HG03439 (cell line): ENCODE results near the gene GSTA2.
"Not testable (repeated sequence)": the region's sequence is repeated elsewhere in the genome, so short reads cannot be mapped to it uniquely, and the experiment has no call there.

ENCODE experiments used
- ATAC-seq: cut with Tn5 transposase; IDR thresholded peaks from one replicate; pipeline ENCODE4 v1.9.1; 2021; ENCODE audit warnings: mild to moderate bottlenecking, moderate library complexity; ENCODE audit not compliant: unreplicated experiment

Gene GSTA2

DNA sequence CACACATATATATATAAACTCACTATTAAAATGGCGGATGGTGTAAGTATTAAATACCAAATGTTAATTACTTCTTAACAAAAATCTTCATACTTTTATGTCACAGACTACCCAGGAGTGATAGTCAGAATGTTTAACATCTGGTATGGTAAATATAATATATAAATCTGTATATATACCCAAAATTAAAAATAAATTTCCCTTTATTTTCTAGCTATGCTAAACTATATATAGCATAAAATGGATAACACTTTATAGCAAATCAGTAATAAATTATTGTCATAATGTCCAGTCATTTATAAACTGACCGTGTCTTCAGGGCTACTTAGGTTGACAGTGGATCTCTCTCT, 37.1 kb downstream of the GSTA2 start:
- no peak for ATAC-seq

DNA sequence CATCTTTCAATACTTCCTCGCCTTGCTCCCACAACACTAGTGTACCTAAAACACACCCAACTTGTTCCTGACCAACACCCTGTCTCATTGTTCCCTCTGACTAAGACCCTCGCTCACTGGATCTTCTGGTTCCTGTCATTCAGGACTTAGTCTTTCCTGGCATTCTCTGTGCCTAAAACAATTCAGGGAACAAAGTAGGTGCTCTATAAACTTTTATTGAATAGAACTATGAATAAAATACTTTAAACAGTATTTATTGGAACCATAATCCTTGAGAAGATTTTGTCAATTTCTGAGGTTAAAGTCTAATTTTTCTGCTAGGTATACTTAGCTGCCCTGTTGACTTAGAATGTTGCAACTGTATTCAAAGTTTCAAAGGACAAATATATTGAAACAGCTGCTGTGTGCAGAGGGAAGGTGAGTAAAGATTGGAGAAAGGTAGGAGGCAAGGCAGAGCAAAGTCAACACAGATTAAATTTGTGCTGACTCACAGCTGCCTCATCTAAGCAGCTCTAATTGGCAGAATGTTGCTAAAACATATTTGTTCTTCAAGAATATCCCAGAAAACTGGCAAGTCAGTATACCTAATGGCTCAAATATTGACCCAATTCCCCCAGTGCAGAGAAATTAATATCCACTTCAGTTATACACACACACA, 37.6 kb downstream of the GSTA2 start:
- ATAC-seq = no peak

DNA sequence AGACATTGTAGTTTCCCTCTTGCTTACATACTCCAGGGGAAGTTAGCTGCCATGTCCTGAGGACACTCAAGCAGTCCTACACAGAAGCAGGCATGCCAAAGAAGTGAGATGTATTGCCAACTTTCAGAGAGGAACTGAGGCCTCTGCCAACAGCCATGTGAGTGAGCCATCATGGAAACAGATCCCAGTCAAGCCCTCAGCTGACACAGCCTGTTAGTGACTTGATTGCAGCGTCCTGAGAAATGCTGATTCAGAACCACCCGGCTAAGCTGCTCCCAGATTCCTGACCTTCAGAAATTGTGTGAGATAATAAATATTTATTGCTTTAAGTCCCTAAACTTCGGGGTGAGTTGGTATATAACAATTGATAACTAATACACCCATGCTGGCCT, 38.1 kb downstream of the GSTA2 start:
- ATAC-seq = no peak

DNA sequence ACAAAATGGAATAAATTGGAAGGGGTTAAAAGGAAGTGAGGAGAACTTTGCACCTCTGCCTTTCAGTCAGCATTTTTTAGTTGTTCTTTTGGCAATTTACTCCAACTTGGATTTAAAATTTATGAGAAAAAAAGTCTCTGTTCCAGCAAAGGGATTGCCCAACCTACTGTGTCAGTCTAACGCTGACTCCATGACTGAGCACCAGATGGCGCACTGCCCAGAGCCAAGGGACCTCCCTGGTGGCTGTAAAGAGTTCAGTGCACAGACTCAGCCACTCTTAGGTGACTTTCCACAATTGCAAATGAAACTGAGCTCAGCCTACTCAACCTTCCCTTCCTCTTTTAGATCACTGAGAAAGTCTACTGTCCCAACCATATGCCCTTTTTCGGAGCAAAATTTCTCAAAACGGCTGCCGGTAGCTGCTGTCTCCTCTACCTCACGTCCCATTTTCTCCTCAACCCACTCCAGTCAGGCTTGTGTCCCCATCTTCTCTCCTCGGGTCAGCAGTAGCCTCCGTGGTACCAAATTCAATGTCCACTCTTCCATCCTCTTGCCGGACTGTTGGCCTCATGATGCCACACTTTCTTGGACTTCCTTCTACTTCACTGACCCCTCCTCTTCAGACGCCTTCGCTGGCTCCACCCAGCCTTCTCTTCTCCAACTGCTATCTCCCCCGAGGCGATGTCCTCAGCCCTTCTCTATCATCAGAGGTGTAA, 38.7 kb downstream of the GSTA2 start:
- ATAC-seq = peak; percentile 100

DNA sequence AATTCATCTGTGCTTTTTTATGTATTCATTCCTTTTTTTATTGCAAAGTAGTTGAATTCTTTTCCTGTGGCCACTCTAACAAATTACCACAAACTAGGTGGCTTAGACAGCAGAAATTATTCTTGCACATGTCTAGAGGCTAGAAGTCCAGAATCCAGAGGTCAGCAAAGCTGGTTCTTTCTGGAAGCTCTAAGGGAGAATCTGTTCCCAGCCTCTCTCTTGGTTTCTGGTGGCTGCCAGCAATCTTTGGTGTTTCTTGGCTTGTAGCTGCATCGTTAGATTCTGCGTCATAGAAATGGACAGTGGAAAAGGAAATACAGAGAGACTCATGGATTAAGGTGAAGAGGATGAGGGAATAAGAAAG, 39.3 kb downstream of the GSTA2 start:
- ATAC-seq = no peak

DNA sequence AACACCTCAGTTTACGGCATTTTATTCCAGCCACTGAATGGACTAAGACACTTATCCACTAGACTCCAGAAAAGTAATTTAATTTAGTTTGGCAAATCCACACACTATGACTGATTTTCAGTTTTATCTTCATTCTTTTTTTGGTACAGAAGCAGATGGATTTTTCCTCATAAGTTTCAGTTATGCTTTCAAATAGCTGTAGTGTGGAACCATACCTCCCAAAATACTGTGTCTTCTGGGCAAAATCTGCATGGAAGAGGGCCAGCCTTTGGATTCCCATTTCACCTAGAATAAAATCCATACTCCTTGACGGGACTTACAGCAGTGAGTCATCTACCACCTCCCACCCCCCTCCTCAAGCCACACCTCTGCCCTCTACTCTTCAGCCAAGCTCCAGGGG, 43.0 kb downstream of the GSTA2 start:
- ATAC-seq = no peak

DNA sequence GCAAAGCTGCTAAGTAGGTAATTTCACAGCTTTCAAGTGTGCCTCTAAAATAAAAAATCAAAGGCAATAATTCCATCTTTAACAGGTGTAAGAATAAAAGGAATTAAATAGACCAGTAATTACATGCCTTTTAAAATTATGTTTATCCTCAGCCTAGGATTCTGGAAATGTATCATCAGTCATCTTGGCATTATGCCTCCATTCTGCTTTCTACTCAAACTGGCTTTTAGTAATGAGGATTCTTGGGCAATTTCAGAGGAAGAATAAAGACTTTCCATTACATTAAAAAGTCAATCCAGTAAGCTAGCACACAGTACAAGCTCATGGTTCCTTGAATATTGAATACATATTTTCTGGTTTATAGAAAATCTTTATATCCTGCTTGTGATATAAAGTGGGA, 44.7 kb downstream of the GSTA2 start:
- ATAC-seq = no peak

DNA sequence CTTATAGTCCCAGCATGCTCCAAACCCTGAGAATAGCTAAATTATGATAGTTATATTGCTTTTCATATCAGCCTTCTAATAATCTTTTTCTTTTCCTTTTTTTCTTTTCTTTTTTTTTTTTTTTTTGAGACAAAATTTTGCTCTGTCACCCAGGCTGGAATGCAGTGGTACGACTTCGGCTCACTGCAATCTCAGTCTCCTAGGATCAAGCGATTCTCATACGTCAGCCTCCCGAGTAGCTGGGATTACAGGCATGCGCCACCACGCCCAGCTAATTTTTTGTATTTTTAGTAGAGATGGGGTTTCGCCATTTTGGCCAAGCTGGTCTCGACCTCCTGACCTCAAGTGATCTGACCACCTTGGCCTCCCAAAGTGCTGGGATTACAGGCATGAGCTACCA, 48.5 kb downstream of the GSTA2 start:
- ATAC-seq = not testable (repeated sequence)

DNA sequence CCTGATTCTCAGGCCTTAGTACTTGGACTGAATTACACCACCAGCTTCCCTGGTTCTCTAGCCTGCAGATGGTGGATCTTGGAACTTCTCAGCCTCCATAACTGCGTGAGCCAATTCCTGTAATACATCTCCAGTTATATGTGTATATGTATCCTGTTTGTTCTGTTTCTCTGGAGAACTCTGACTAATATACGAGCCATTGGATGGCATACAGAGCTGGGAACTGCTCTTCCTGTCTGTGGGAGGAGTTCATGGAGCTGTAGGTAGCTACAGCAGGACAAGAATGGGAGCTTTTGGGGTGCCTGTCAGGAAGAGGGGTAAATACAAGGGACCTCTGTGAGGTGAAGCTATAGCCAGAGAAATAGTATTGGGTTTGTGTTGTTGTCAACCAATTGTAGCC, 51.1 kb downstream of the GSTA2 start:
- ATAC-seq = no peak

DNA sequence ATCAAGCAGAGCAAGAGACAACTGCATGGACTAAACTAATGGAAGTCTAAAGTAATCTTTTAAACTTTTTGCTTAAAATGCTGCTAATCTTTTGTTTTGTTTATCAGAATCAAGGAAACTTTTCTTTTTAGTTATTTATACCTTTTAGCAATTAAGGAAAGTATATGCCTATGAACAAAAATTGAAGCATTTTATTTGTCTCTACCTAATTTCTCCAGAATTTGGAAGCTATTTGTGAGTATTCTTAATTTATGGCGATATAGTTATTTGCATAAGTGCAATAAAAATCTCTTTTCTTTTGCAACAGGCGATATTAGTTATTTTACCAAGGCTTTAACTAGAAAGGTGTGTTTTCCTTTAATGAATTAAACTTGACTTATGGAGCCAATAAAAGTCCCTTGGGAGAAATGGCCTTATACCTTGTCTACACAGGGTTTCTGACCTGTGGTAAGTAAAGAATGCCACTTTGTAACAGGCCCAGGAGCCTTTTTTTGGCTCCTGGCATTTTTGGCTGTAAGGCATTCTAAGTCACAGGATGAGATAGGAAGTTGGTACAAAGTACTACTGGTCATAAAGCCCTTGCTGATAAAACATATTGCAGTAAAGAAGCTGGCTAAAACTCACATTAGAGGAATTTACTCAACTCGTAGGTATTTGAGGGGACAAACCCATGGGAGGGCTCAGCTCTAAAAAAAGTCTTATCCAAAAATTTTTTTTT, 55.2 kb downstream of the GSTA2 start:
- ATAC-seq = no peak

DNA sequence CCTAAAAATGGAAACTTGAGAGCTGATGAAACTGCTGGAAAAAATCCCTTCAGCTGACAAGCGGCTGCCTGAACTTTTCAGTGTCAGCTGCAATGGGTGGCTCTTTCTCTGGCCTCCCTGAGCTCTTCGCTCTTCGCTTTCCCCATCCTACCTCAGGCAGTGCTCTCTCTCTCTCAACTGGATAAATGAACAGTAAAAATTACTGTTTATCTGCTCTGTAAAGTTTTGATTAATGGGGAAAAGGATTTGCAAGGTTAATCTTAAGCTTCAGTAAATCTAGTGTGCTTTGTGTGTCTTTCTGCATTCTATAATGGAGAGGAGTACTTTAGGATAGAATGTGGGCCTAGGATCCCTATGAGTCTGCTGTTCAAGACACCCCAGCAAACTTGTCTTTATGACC, 57.3 kb downstream of the GSTA2 start:
- no peak for ATAC-seq

DNA sequence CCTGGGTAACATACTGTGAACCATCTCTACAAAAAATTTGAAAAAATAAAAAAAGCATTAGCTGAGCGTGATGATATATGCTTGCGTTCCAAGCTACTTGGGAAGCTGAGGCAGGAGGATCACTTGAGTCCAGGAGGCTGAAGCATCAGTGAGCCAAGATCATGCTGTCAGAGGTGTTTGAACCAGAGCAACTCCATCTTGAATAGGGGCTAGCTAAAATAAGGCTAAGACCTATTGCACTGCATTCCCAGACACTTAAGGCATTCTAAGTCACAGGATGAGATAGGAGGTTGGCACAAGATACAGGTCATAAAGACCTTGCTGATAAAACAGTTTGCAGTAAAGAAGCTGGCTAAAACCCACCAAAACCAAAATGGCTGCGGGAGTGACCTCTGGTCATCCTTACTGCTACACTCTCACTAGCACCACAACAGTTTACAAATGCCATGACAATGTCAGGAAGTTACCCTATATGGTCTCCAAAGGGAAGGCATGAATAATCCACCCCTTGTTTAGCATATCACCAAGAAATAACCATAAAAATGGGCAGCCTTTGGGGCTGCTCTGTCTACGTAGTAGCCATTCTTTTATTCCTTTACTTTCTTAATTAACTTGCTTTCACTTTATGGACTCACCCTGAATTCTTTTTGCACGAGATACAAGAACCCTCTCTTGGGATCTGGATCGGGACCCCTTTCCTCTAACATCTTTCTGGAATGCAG, 58.3 kb downstream of the GSTA2 start:
- not testable (repeated sequence) for ATAC-seq

DNA sequence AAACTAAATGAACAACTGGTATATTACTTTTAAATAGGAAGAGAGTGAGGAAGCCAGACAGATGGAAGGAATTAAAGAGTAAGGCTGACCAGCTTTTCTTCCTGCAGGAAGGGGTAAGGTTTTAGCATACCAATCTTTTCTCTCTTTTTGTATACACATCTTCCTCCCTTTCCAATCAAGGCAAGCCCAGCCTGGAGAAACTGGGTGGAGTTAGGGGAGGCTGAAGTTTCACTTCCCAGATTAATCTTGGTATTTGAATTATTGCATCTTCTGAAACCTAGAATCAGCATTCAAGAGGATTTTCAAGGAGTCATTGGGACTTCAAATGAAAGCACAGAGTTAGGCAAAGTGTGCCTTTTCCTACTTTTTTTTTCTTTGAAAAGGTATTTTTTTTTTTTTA, 59.2 kb downstream of the GSTA2 start:
- no peak for ATAC-seq
